ENCODE measurements around the gene QRICH1.

DNA sequence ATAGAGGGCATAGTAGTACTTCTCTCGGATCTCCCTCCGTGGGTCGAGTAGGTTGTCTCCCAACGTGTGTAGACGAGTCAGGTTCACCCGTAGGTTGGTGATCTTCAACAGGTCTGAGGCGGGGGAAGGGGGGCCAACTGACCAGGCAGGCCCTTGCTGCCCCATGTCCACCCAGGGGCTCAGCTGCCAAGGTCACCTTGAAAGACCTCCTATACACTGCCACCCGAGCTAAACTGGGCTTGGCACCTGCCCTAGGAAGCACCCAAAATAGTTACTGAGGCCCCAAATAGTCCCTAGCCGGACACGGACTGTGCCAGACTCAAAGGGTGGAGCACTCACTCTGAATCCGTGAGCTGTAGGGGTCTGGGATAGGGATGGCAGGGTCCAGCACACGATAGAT, 37.2 kb upstream of the QRICH1 start:
- no peak for TF ChIP-seq CTCF (IDR thresholded peaks at IDR 0.05)
- no peak for TF ChIP-seq ZFX (IDR thresholded peaks at IDR 0.05; ENCODE audit: borderline replicate concordance)

Measured in 22Rv1 (cell line).